Gastroesophageal sphincter (tissue), 4 donors: Measurements from ENCODE around the gene ZSCAN20. TPM values are rescaled to one million over a fixed set of nuclear protein-coding genes. Genes with fewer than 3 reads are reported as not detected.

ENCODE experiments used
- ATAC-seq: fragments of 150-250 bp; one replicate; pipeline ENCODE4 v1.9.1; 2016; ENCODE audit warnings: mild to moderate bottlenecking, moderate library complexity
- H3K27ac ChIP-seq, 4 donors: fragments of 200-600 bp; sonication (generic) in 3 of 4; 1 replicate in 3 of 4; 2 replicates in 1 of 4; pipeline ENCODE4 v1.5.1; 2016 to 2019
- H3K27me3 ChIP-seq: fragments of 200-600 bp; sonication (generic); one replicate; pipeline ENCODE4 v1.5.1; 2019
- H3K36me3 ChIP-seq, 2 donors: fragments of 200-600 bp; sonication (generic); one replicate each; pipeline ENCODE4 v1.5.1; 2019; ENCODE audit warnings: control low read depth in 1 of 2
- H3K4me1 ChIP-seq, 3 donors: fragments of 200-600 bp; sonication (generic); 1 replicate in 2 of 3; 2 replicates in 1 of 3; pipeline ENCODE4 v1.5.1; 2016 to 2019; ENCODE audit warnings: control low read depth in 2 of 3
- H3K4me3 ChIP-seq, 2 donors: fragments of 200-600 bp; sonication (generic); one replicate each; pipeline ENCODE4 v1.5.1; 2019; ENCODE audit warnings: mild to moderate bottlenecking in 1 of 2, moderate library complexity in 1 of 2
- H3K9me3 ChIP-seq, 3 donors: fragments of 200-600 bp; sonication (generic); one replicate each; pipeline ENCODE4 v1.5.1; 2017 to 2019; ENCODE audit warnings: control low read depth in 2 of 3
- EP300 ChIP-seq: sonication (generic); formaldehyde crosslinking; IDR thresholded peaks from one replicate; pipeline ENCODE4 v1.6.1; 2017; ENCODE audit warnings: antibody characterized with exemption, mild to moderate bottlenecking
- POLR2A ChIP-seq, 2 donors: fragments of 450-650 bp; IDR thresholded peaks; one replicate each; pipeline ENCODE4 v1.6.1; 2017; ENCODE audit warnings: antibody characterized with exemption in 2 of 2, mild to moderate bottlenecking in 2 of 2, moderate library complexity in 1 of 2
- POLR2AphosphoS5 ChIP-seq: sonication (generic); formaldehyde crosslinking; IDR thresholded peaks from one replicate; pipeline ENCODE4 v1.6.1; 2017; ENCODE audit warnings: antibody characterized with exemption
- WGBS, 2 donors: methylation state at CpG; one replicate each; pipeline ENCODE4 v1.1.5; 2018; ENCODE audit warnings: low coverage in 1 of 2; 5-methylcytosine and 5-hydroxymethylcytosine counted together
- total RNA-seq, 4 donors: library from RNA; depleted of rRNA; stranded (reverse); fragments of >200 nt; gene quantifications; one replicate each; pipeline ENCODE4 v1.1.0, GENCODE V29; 2016
- TF ChIP-seq, protein P1 (sequence below), 4 experiments: fragments of 200-600 bp in 2 of 4; fragments of 450-650 bp in 2 of 4; sonication (generic) in 1 of 4; IDR thresholded peaks; one replicate each; pipeline ENCODE4 v1.5.1; 2017 to 2019; ENCODE audit warnings: antibody characterized with exemption in 4 of 4, mild to moderate bottlenecking in 2 of 4, moderate library complexity in 2 of 4

The ZSCAN20 gene
- total RNA-seq, 4 donors from 2014 or later, result 6.7 to 9.2 (median 7.5) TPM

DNA sequence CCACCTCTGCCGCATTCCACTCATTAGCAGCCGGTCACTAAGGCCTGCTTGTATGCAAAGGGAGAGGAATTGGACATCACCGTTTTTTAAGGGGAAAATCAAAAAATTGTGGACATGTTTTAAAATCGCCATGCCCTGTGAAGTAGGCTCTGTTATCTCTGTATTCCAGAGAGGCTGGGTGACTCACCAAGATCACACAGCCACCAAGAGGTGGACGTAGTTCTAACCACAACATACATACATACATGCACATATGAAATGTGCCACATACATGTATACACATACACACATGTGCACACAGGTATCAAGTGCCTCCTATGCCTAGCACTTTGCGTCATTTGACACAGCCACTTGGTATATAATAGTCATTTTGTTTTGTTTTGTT is 16.0 kb upstream of the ZSCAN20 start:
- no peak overlapping the region for H3K4me3 ChIP-seq
- no peak for TF ChIP-seq POLR2AphosphoS5
- TF ChIP-seq, protein P1, sequence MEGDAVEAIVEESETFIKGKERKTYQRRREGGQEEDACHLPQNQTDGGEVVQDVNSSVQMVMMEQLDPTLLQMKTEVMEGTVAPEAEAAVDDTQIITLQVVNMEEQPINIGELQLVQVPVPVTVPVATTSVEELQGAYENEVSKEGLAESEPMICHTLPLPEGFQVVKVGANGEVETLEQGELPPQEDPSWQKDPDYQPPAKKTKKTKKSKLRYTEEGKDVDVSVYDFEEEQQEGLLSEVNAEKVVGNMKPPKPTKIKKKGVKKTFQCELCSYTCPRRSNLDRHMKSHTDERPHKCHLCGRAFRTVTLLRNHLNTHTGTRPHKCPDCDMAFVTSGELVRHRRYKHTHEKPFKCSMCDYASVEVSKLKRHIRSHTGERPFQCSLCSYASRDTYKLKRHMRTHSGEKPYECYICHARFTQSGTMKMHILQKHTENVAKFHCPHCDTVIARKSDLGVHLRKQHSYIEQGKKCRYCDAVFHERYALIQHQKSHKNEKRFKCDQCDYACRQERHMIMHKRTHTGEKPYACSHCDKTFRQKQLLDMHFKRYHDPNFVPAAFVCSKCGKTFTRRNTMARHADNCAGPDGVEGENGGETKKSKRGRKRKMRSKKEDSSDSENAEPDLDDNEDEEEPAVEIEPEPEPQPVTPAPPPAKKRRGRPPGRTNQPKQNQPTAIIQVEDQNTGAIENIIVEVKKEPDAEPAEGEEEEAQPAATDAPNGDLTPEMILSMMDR (IDR thresholded peaks at IDR 0.05), result no peak
- no peak for TF ChIP-seq EP300
- TF ChIP-seq POLR2A (IDR thresholded peaks at IDR 0.05), result no peak
- H3K9me3 ChIP-seq, result no peaks in the 10 kb centered on the region
- H3K4me1 ChIP-seq, result peaks cover 0 to 56% (median 9%) of the 10 kb centered on the region in 3 donors
- peak overlapping the region in 2 of 4 donors; percentile 41 to 66 for H3K27ac ChIP-seq
- 78 to 79% methylated on average over 4 to 6 of the region's 6 CpGs for WGBS, 2 donors
- H3K27me3 ChIP-seq, result no peaks in the 10 kb centered on the region
- no peaks in the 10 kb centered on the region for H3K36me3 ChIP-seq
- no peak for ATAC-seq

DNA sequence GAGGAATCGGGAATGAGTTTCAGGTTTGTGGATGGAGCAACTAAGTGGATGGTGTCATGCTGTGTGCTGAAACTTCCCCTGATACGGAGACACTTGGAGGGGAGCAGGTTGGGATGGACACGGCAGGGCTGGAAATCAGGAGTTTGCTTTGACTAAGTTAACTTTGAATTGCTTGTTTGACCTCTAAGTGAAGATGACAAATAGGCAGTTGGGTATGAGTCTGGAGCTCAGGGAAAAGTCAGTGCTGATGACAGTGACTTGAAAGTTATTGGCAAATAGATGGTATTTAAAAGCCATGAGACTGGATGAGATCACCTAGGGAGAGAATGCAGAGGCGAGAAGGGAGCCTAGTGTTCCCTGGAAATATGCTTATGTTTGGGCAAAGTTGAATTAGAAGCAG is 12.8 kb upstream of the ZSCAN20 start:
- Histone ChIP-seq H3K27ac (peak overlapping the region in 3 of 4 donors; percentile 76 to 84 (median 79)), H3K27me3 (no peaks in the 10 kb centered on the region), H3K36me3 (no peaks in the 10 kb centered on the region), H3K4me1 (peaks cover 0 to 70% (median 13%) of the 10 kb centered on the region in 3 donors), H3K9me3 (no peaks in the 10 kb centered on the region), H3K4me3 (no peak overlapping the region)
- 56 to 65% methylated on average over 3 to 4 of the region's 4 CpGs for WGBS, 2 donors
- TF ChIP-seq POLR2A (IDR thresholded peaks at IDR 0.05) (no peak), EP300 (no peak), POLR2AphosphoS5 (peak; percentile 10)
- TF ChIP-seq, protein P1 (IDR thresholded peaks at IDR 0.05), result no peak
- ATAC-seq, result no peak

GRCh38 chr1:33460144-33460543 is 12.3 kb upstream of the ZSCAN20 start:
- WGBS, 2 donors, result 62 to 87% methylated on average over 3 of the region's 3 CpGs
- Histone ChIP-seq H3K9me3 (no peaks in the 10 kb centered on the region), H3K4me1 (peaks cover 0 to 70% (median 13%) of the 10 kb centered on the region in 3 donors), H3K27me3 (no peaks in the 10 kb centered on the region), H3K4me3 (no peak overlapping the region), H3K36me3 (no peaks in the 10 kb centered on the region), H3K27ac (peak overlapping the region; percentile 71 to 84 (median 78))
- TF ChIP-seq POLR2A (IDR thresholded peaks at IDR 0.05), result no peak
- no peak for TF ChIP-seq POLR2AphosphoS5
- TF ChIP-seq, protein P1 (IDR thresholded peaks at IDR 0.05), result no peak
- TF ChIP-seq EP300, result no peak
- ATAC-seq, result no peak

- Histone ChIP-seq H3K27me3 (no peaks in the 10 kb centered on the region), H3K36me3 (no peaks in the 10 kb centered on the region), H3K27ac (peak overlapping the region; percentile 71 to 84 (median 78)), H3K9me3 (no peaks in the 10 kb centered on the region), H3K4me1 (peaks cover 0 to 65% (median 13%) of the 10 kb centered on the region in 3 donors), H3K4me3 (no peak overlapping the region)
- TF ChIP-seq, protein P1 (IDR thresholded peaks at IDR 0.05), result no peak
- TF ChIP-seq EP300, result no peak
- no peak for TF ChIP-seq POLR2AphosphoS5
- no peak for TF ChIP-seq POLR2A (IDR thresholded peaks at IDR 0.05)
- WGBS, 2 donors, result 38 to 60% methylated on average over 3 to 4 of the region's 4 CpGs
- peak; percentile 40 for ATAC-seq
These were observed 11.4 kb upstream of the ZSCAN20 start for GRCh38 chr1:33460947-33461629.
